ENCODE measurements around the gene YJU2. TPM values are rescaled to one million over a fixed set of nuclear protein-coding genes. Genes with fewer than 3 reads are reported as not detected.
"Not testable (repeated sequence)": the region's sequence is repeated elsewhere in the genome, so short reads cannot be mapped to it uniquely, and the experiment has no call there.

Gene YJU2
- total RNA-seq, 2 experiments from 2014 or later, result 26.8 to 32.1 TPM

- Mint-ChIP-seq H3K9me3 (ENCODE audit: low read depth) (no peaks in the 10 kb centered on the region), H3K36me3 (no peaks in the 10 kb centered on the region), H3K4me3 (no peak overlapping the region), H3K27ac (no peak overlapping the region), H3K27me3 (peaks cover 35% of the 10 kb centered on the region), H3K4me1 (peaks cover 4% of the 10 kb centered on the region)
- CTCF ChIA-PET, result interaction anchor here (1.8 kb wide), 1 partner anchor 12 kb away, joined by 10 read pairs; no protein-coding TSS in a partner anchor
- ATAC-seq (no peak), DNase-seq (no peak)
These were observed 32.9 kb downstream of the YJU2 start for GRCh38 chr19:4279530-4280422.

- H3K27me3 Mint-ChIP-seq, result peaks cover 21% of the 10 kb centered on the region
- H3K27ac Mint-ChIP-seq, result no peak overlapping the region
- H3K36me3 Mint-ChIP-seq, result no peaks in the 10 kb centered on the region
- H3K4me3 Mint-ChIP-seq, result no peak overlapping the region
- CTCF ChIA-PET, result interaction anchor here (0.7 to 1.9 kb wide), 3 partner anchors 17 to 241 kb away, joined by 3 to 8 read pairs (median 6); no protein-coding TSS in a partner anchor
- H3K9me3 Mint-ChIP-seq (ENCODE audit: low read depth), result no peaks in the 10 kb centered on the region
- no peak for ATAC-seq
- H3K4me1 Mint-ChIP-seq, result peaks cover 2% of the 10 kb centered on the region
- DNase-seq, result no peak
These were observed 37.5 kb downstream of the YJU2 start for GRCh38 chr19:4284176-4284958.

- H3K27me3 Mint-ChIP-seq, result peaks cover 17% of the 10 kb centered on the region
- ATAC-seq (no peak), DNase-seq (no peak)
- no peaks in the 10 kb centered on the region for H3K4me1 Mint-ChIP-seq
- no peak overlapping the region for H3K27ac Mint-ChIP-seq
- CTCF ChIA-PET, result interaction anchor here (0.7 to 1.9 kb wide), 2 partner anchors 18 to 240 kb away, joined by 3 to 8 read pairs; no protein-coding TSS in a partner anchor
- no peak overlapping the region for H3K4me3 Mint-ChIP-seq
- no peaks in the 10 kb centered on the region for H3K9me3 Mint-ChIP-seq (ENCODE audit: low read depth)
- no peaks in the 10 kb centered on the region for H3K36me3 Mint-ChIP-seq
These were observed 38.1 kb downstream of the YJU2 start for GRCh38 chr19:4284974-4285373.

- not testable (repeated sequence) for H3K4me1 Mint-ChIP-seq
These were observed 39.3 kb downstream of the YJU2 start for GRCh38 chr19:4286141-4286540.

GRCh38 chr19:4288091-4288777, 41.4 kb downstream of the YJU2 start:
- CTCF ChIA-PET, result no interaction called here
- Mint-ChIP-seq H3K9me3 (ENCODE audit: low read depth) (no peaks in the 10 kb centered on the region), H3K27ac (no peak overlapping the region), H3K36me3 (no peaks in the 10 kb centered on the region), H3K4me1 (no peaks in the 10 kb centered on the region), H3K27me3 (peaks cover under 1% of the 10 kb centered on the region), H3K4me3 (no peak overlapping the region)
- DNase-seq, result no peak
- no peak for ATAC-seq

More at GRCh38 chr19:4286141-4286540, 39.3 kb downstream of the YJU2 start:
- not testable (repeated sequence) for H3K9me3 Mint-ChIP-seq (ENCODE audit: low read depth); ATAC-seq; H3K27me3 Mint-ChIP-seq; DNase-seq; H3K27ac Mint-ChIP-seq; H3K36me3 Mint-ChIP-seq; H3K4me3 Mint-ChIP-seq
- CTCF ChIA-PET, result interaction anchor here (0.6 kb wide), 1 partner anchor 137 kb away, joined by 4 read pairs; no protein-coding TSS in a partner anchor

- CTCF ChIA-PET, result no interaction called here
- DNase-seq (no peak), ATAC-seq (no peak)
- Mint-ChIP-seq H3K4me1 (no peaks in the 10 kb centered on the region), H3K27me3 (no peaks in the 10 kb centered on the region), H3K4me3 (no peak overlapping the region), H3K27ac (no peak overlapping the region), H3K9me3 (ENCODE audit: low read depth) (no peaks in the 10 kb centered on the region), H3K36me3 (no peaks in the 10 kb centered on the region)
These were observed 44.4 kb downstream of the YJU2 start for GRCh38 chr19:4291184-4291732.

GRCh38 chr19:4292515-4292914, 45.6 kb downstream of the YJU2 start:
- CTCF ChIA-PET, result interaction anchor here (0.8 kb wide), 1 partner anchor 808 kb away, joined by 3 read pairs; no protein-coding TSS in a partner anchor

GRCh38 chr19:4294389-4294788, 47.5 kb downstream of the YJU2 start:
- DNase-seq (no peak), ATAC-seq (no peak)
- H3K27ac Mint-ChIP-seq, result no peak overlapping the region
- peaks cover 2% of the 10 kb centered on the region for H3K36me3 Mint-ChIP-seq
- no peaks in the 10 kb centered on the region for H3K27me3 Mint-ChIP-seq
- H3K4me3 Mint-ChIP-seq, result no peak overlapping the region
- CTCF ChIA-PET, result no interaction called here
- no peaks in the 10 kb centered on the region for H3K9me3 Mint-ChIP-seq (ENCODE audit: low read depth)
- peaks cover 14% of the 10 kb centered on the region for H3K4me1 Mint-ChIP-seq

More at GRCh38 chr19:4292515-4292914, 45.6 kb downstream of the YJU2 start:
- Mint-ChIP-seq H3K27ac (no peak overlapping the region), H3K4me1 (no peaks in the 10 kb centered on the region), H3K27me3 (no peaks in the 10 kb centered on the region), H3K4me3 (no peak overlapping the region), H3K9me3 (ENCODE audit: low read depth) (no peaks in the 10 kb centered on the region), H3K36me3 (no peaks in the 10 kb centered on the region)
- ATAC-seq (no peak), DNase-seq (no peak)

- Mint-ChIP-seq H3K36me3 (peaks cover 2% of the 10 kb centered on the region), H3K4me3 (no peak overlapping the region), H3K27me3 (no peaks in the 10 kb centered on the region), H3K9me3 (ENCODE audit: low read depth) (no peaks in the 10 kb centered on the region), H3K4me1 (peaks cover 21% of the 10 kb centered on the region), H3K27ac (no peak overlapping the region)
- CTCF ChIA-PET, result interaction anchor here (0.8 to 1.8 kb wide), 3 partner anchors 28 to 104 kb away, joined by 3 to 8 read pairs (median 4); partner anchors contain the start of gene SH3GL1
- DNase-seq, result no peak
- no peak for ATAC-seq
These were observed 49.3 kb downstream of the YJU2 start for GRCh38 chr19:4295972-4296771.

- no peaks in the 10 kb centered on the region for H3K9me3 Mint-ChIP-seq (ENCODE audit: low read depth)
- CTCF ChIA-PET, result interaction anchor here (0.5 to 2.2 kb wide), 7 partner anchors 9 to 104 kb away, joined by 3 to 11 read pairs (median 4); partner anchors contain the start of genes CHAF1A and MPND
These were observed 51.3 kb downstream of the YJU2 start for GRCh38 chr19:4297901-4298809.

GRCh38 chr19:4298810-4299550, 52.1 kb downstream of the YJU2 start:
- H3K4me1 Mint-ChIP-seq, result peaks cover 41% of the 10 kb centered on the region
- ATAC-seq (peak; percentile 24), DNase-seq (peak; percentile 44)
- peak overlapping the region; percentile 78 for H3K27ac Mint-ChIP-seq
- CTCF ChIA-PET, result interaction anchor here (0.5 to 2.2 kb wide), 7 partner anchors 8 to 103 kb away, joined by 3 to 11 read pairs (median 4); partner anchors contain the start of genes CHAF1A and MPND
- peak overlapping the region; percentile 46 for H3K4me3 Mint-ChIP-seq
- H3K9me3 Mint-ChIP-seq (ENCODE audit: low read depth), result no peaks in the 10 kb centered on the region
- H3K36me3 Mint-ChIP-seq, result peaks cover 2% of the 10 kb centered on the region
- no peaks in the 10 kb centered on the region for H3K27me3 Mint-ChIP-seq

More at GRCh38 chr19:4297901-4298809, 51.3 kb downstream of the YJU2 start:
- H3K4me1 Mint-ChIP-seq, result peaks cover 36% of the 10 kb centered on the region
- peaks cover 2% of the 10 kb centered on the region for H3K36me3 Mint-ChIP-seq
- H3K27me3 Mint-ChIP-seq, result no peaks in the 10 kb centered on the region
- peak; percentile 82 for DNase-seq
- peak; percentile 84 for ATAC-seq
- H3K27ac Mint-ChIP-seq, result peak overlapping the region; percentile 78
- H3K4me3 Mint-ChIP-seq, result peak overlapping the region; percentile 46

All from activated CD8-positive, alpha-beta memory T cell treated with anti-CD3 and anti-CD28 coated beads, Interleukin-2, amount 10 ng/mL, durations not matched to agents 7 days and 5 days (primary cell).